Hepatocyte (in vitro differentiated cells): ENCODE data around the gene MSI2. TPM values are rescaled to one million over a fixed set of nuclear protein-coding genes. Genes with fewer than 3 reads are reported as not detected.

ENCODE experiments used
- DNase-seq: peaks from one replicate; pipeline ENCODE4 v3.0.0-alpha.2; 2016; ENCODE audit warnings: low spot score
- H2AFZ ChIP-seq: fragments of 200-600 bp; sonication (generic); 2 replicates; pipeline ENCODE4 v1.6.0; 2016; ENCODE audit warnings: antibody characterized with exemption, mild to moderate bottlenecking
- H3K27ac ChIP-seq: fragments of 200-600 bp; sonication (generic); 2 replicates; pipeline ENCODE4 v1.5.1; 2016; ENCODE audit warnings: mild to moderate bottlenecking
- H3K27me3 ChIP-seq: fragments of 200-600 bp; sonication (generic); 2 replicates; pipeline ENCODE4 v1.6.1; 2016
- H3K36me3 ChIP-seq: fragments of 200-600 bp; sonication (generic); replicated peaks from 2 replicates; pipeline ENCODE4 v1.5.1; 2016; ENCODE audit warnings: low read depth; ENCODE audit not compliant: insufficient read depth
- H3K4me1 ChIP-seq: fragments of 200-600 bp; sonication (generic); 2 replicates; pipeline ENCODE4 v1.5.1; 2016; ENCODE audit warnings: mild to moderate bottlenecking, moderate library complexity; ENCODE audit not compliant: insufficient read depth
- H3K4me2 ChIP-seq: fragments of 200-600 bp; sonication (generic); 2 replicates; pipeline ENCODE4 v1.6.0; 2016
- H3K4me3 ChIP-seq: fragments of 200-600 bp; sonication (generic); 2 replicates; pipeline ENCODE4 v1.5.1; 2016; ENCODE audit warnings: mild to moderate bottlenecking
- H3K79me2 ChIP-seq: fragments of 200-600 bp; sonication (generic); 2 replicates; pipeline ENCODE4 v1.6.0; 2017; ENCODE audit warnings: mild to moderate bottlenecking
- H3K9me2 ChIP-seq: fragments of 200-600 bp; sonication (generic); replicated peaks from 2 replicates; pipeline ENCODE4 v1.6.0; 2017; ENCODE audit warnings: mild to moderate bottlenecking; ENCODE audit not compliant: insufficient read depth
- H3K9me3 ChIP-seq: fragments of 200-600 bp; sonication (generic); 2 replicates; pipeline ENCODE4 v1.5.1; 2016; ENCODE audit warnings: low read depth, mild to moderate bottlenecking
- H4K20me1 ChIP-seq: fragments of 200-600 bp; sonication (generic); 2 replicates; pipeline ENCODE4 v1.6.0; 2016; ENCODE audit warnings: mild to moderate bottlenecking; ENCODE audit not compliant: insufficient read depth, poor library complexity, severe bottlenecking
- CTCF ChIP-seq: fragments of 200-600 bp; sonication (generic); IDR thresholded peaks from 2 replicates; pipeline ENCODE4 v1.5.1; 2016; ENCODE audit warnings: antibody characterized with exemption, mild to moderate bottlenecking; ENCODE audit not compliant: poor library complexity
- EZH2 ChIP-seq: fragments of 200-600 bp; sonication (generic); IDR thresholded peaks from 2 replicates; pipeline ENCODE4 v1.6.1; 2016; ENCODE audit warnings: antibody characterized with exemption, mild to moderate bottlenecking, borderline replicate concordance
- EZH2phosphoT487 ChIP-seq: fragments of 200-600 bp; sonication (generic); IDR thresholded peaks from one replicate; pipeline ENCODE4 v1.6.1; 2018; ENCODE audit warnings: antibody characterized with exemption, mild to moderate bottlenecking, low read depth, moderate library complexity; ENCODE audit not compliant: unreplicated experiment, severe bottlenecking
- WGBS: methylation state at CpG from one replicate; pipeline ENCODE4 v1.1.6; 2016; ENCODE audit warnings: low lambda C conversion rate; ENCODE audit errors: missing lambda C conversion rate; 5-methylcytosine and 5-hydroxymethylcytosine counted together
- polyA plus RNA-seq: library from polyadenylated mRNA; unstranded; fragments of >200 nt; fragmentation: Nextera tagmentation; extraction: Ambion mirVana; gene quantifications from 2 replicates; pipeline ENCODE4 v1.2.1, GENCODE V29; 2016
- total RNA-seq: library from RNA; depleted of rRNA; stranded (reverse); fragments of >200 nt; gene quantifications from 2 replicates; pipeline ENCODE4 v1.2.3, GENCODE V29; 2014

The MSI2 gene
- total and polyA plus RNA-seq, 2 experiments from 2014 or later = 16.1 to 60.6 TPM

- peaks cover 47% of the 10 kb centered on the region for H3K79me2 ChIP-seq
- H3K9me2 ChIP-seq = no peaks in the 10 kb centered on the region
- peaks cover 6% of the 10 kb centered on the region for H3K4me1 ChIP-seq
- H3K4me2 ChIP-seq = no peak overlapping the region
- H3K4me3 ChIP-seq = no peak overlapping the region
- DNase-seq = no peak
- TF ChIP-seq CTCF (no peak), EZH2 (no peak), EZH2phosphoT487 (no peak)
- WGBS = 79% methylated on average over 9 of the region's 9 CpGs
- no peak overlapping the region for H3K27ac ChIP-seq
- no peak overlapping the region for H2AFZ ChIP-seq
- no peaks in the 10 kb centered on the region for H3K9me3 ChIP-seq
- no peaks in the 10 kb centered on the region for H3K27me3 ChIP-seq
- no peaks in the 10 kb centered on the region for H3K36me3 ChIP-seq
- no peaks in the 10 kb centered on the region for H4K20me1 ChIP-seq
These were observed 244.7 kb downstream of the MSI2 start for GRCh38 chr17:57501016-57501415.

GRCh38 chr17:57502022-57502421 lies 245.7 kb downstream of the MSI2 start:
- Histone ChIP-seq H3K9me2 (no peaks in the 10 kb centered on the region), H3K4me2 (no peak overlapping the region), H3K79me2 (peaks cover 44% of the 10 kb centered on the region), H3K36me3 (no peaks in the 10 kb centered on the region), H3K9me3 (no peaks in the 10 kb centered on the region), H2AFZ (no peak overlapping the region), H4K20me1 (no peaks in the 10 kb centered on the region), H3K4me3 (no peak overlapping the region), H3K27me3 (no peaks in the 10 kb centered on the region), H3K27ac (no peak overlapping the region), H3K4me1 (peaks cover 16% of the 10 kb centered on the region)
- no peak for DNase-seq
- 99% methylated on average over 4 of the region's 4 CpGs for WGBS
- TF ChIP-seq EZH2 (no peak), EZH2phosphoT487 (no peak), CTCF (no peak)

GRCh38 chr17:57502811-57503241 lies 246.5 kb downstream of the MSI2 start:
- peaks cover 49% of the 10 kb centered on the region for H3K79me2 ChIP-seq
- TF ChIP-seq EZH2phosphoT487 = no peak
- no peaks in the 10 kb centered on the region for H3K9me3 ChIP-seq
- H3K36me3 ChIP-seq = no peaks in the 10 kb centered on the region
- DNase-seq = no peak
- H3K9me2 ChIP-seq = no peaks in the 10 kb centered on the region
- no peaks in the 10 kb centered on the region for H3K27me3 ChIP-seq
- H4K20me1 ChIP-seq = no peaks in the 10 kb centered on the region
- no peak overlapping the region for H3K4me2 ChIP-seq
- H3K4me3 ChIP-seq = no peak overlapping the region
- no peak overlapping the region for H2AFZ ChIP-seq
- WGBS = 83% methylated on average over 2 of the region's 2 CpGs
- H3K4me1 ChIP-seq = peaks cover 21% of the 10 kb centered on the region
- no peak overlapping the region for H3K27ac ChIP-seq

- Histone ChIP-seq H3K9me3 (no peaks in the 10 kb centered on the region), H2AFZ (no peak overlapping the region), H3K4me3 (no peak overlapping the region), H3K27ac (no peak overlapping the region), H3K4me1 (peaks cover 21% of the 10 kb centered on the region), H3K27me3 (no peaks in the 10 kb centered on the region), H3K9me2 (no peaks in the 10 kb centered on the region), H3K36me3 (no peaks in the 10 kb centered on the region), H4K20me1 (no peaks in the 10 kb centered on the region), H3K4me2 (no peak overlapping the region), H3K79me2 (peaks cover 56% of the 10 kb centered on the region)
- no peak for DNase-seq
- WGBS = 94% methylated on average over 8 of the region's 8 CpGs
- TF ChIP-seq EZH2phosphoT487 (no peak), EZH2 (no peak), CTCF (no peak)
These were observed 247.9 kb downstream of the MSI2 start for GRCh38 chr17:57504208-57504607.
